ENCODE data around the gene ZBTB47. TPM values are rescaled to one million over a fixed set of nuclear protein-coding genes. Genes with fewer than 3 reads are reported as not detected.

Gene ZBTB47
- total RNA-seq, 1 experiment from 2014 or later: 9.5 TPM

DNA sequence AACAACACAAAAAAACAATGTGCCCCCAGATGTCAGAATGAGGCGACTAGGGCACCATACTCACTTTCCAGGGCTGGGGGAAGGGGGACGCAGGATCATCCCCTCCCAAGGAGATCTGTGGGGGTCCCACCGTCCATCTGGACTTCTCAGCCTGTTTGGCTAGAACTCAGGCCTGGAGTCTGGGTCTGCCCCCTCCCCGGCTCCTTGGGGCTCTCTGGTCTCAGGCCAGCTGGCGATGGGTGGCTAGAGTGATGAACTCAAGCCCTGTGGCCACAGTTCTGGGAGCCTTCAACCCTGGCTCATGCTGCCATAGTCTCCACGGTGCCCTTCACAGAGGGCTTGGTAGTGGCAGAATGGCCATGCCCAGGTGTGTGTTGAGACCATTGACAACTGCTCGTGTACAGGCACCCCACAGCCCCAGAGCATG is 13.6 kb downstream of the ZBTB47 start:
- ATAC-seq: no peak
- no peaks in the 10 kb centered on the region for H4K20me1 ChIP-seq (ENCODE audit: low read length)
- H3K36me3 ChIP-seq (ENCODE audit: low read depth, low read length): no peaks in the 10 kb centered on the region
- H3F3A ChIP-seq (ENCODE audit: low read length, unreplicated experiment): no peaks in the 10 kb centered on the region
- DNase-seq: no peak
- H3K27me3 ChIP-seq (ENCODE audit: low read length): no peaks in the 10 kb centered on the region
- H2AFZ ChIP-seq (ENCODE audit: low read length): no peak overlapping the region
- H3K4me3 ChIP-seq (ENCODE audit: low read length): no peak overlapping the region
- no peaks in the 10 kb centered on the region for H3K79me2 ChIP-seq (ENCODE audit: low read length)
- no peaks in the 10 kb centered on the region for H3K9me2 ChIP-seq (replicated peaks; ENCODE audit: low read length)
- H3K27ac ChIP-seq (ENCODE audit: low read length): no peak overlapping the region
- no peak overlapping the region for H3K4me2 ChIP-seq (ENCODE audit: low read length)
- H3K9ac ChIP-seq (ENCODE audit: low read length): no peak overlapping the region
- TF ChIP-seq EZH2phosphoT487 (IDR thresholded peaks at IDR 0.05; ENCODE audit: borderline replicate concordance, low read length) (no peak), EZH2 (IDR thresholded peaks at IDR 0.05; ENCODE audit: low read length, unreplicated experiment) (no peak)
- TF ChIP-seq, protein P1, sequence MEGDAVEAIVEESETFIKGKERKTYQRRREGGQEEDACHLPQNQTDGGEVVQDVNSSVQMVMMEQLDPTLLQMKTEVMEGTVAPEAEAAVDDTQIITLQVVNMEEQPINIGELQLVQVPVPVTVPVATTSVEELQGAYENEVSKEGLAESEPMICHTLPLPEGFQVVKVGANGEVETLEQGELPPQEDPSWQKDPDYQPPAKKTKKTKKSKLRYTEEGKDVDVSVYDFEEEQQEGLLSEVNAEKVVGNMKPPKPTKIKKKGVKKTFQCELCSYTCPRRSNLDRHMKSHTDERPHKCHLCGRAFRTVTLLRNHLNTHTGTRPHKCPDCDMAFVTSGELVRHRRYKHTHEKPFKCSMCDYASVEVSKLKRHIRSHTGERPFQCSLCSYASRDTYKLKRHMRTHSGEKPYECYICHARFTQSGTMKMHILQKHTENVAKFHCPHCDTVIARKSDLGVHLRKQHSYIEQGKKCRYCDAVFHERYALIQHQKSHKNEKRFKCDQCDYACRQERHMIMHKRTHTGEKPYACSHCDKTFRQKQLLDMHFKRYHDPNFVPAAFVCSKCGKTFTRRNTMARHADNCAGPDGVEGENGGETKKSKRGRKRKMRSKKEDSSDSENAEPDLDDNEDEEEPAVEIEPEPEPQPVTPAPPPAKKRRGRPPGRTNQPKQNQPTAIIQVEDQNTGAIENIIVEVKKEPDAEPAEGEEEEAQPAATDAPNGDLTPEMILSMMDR (conservative IDR thresholded peaks at IDR 0.05; ENCODE audit: low read depth, low read length): no peak
- POLR2A ChIA-PET (ENCODE audit: unreplicated experiment): interaction anchor here (0.6 kb wide), 1 partner anchor 27 kb away, joined by 3 read pairs; no protein-coding TSS in a partner anchor
- no peaks in the 10 kb centered on the region for H3K4me1 ChIP-seq (ENCODE audit: insufficient read depth, low read length)
- no TSS peak for BruUV-seq (replicated peaks)
- CTCF ChIA-PET: no interaction called here
- intact Hi-C loops (cut with micrococcal nuclease): no loop called here
- H3K9me3 ChIP-seq (ENCODE audit: low read length): no peaks in the 10 kb centered on the region

GRCh38 chr3:42667523-42668412 is 14.3 kb downstream of the ZBTB47 start:
- no peak overlapping the region for H3K4me3 ChIP-seq (ENCODE audit: low read length)
- CTCF ChIA-PET: no interaction called here

More at GRCh38 chr3:42667523-42668412, 14.3 kb downstream of the ZBTB47 start:
- intact Hi-C loops (cut with micrococcal nuclease): no loop called here
- Histone ChIP-seq H3F3A (ENCODE audit: low read length, unreplicated experiment) (no peaks in the 10 kb centered on the region), H3K27ac (ENCODE audit: low read length) (no peak overlapping the region), H3K9ac (ENCODE audit: low read length) (no peak overlapping the region), H3K36me3 (ENCODE audit: low read depth, low read length) (no peaks in the 10 kb centered on the region), H2AFZ (ENCODE audit: low read length) (no peak overlapping the region), H3K9me3 (ENCODE audit: low read length) (no peaks in the 10 kb centered on the region), H3K4me1 (ENCODE audit: insufficient read depth, low read length) (no peaks in the 10 kb centered on the region), H3K27me3 (ENCODE audit: low read length) (no peaks in the 10 kb centered on the region), H4K20me1 (ENCODE audit: low read length) (no peaks in the 10 kb centered on the region), H3K4me2 (ENCODE audit: low read length) (no peak overlapping the region), H3K9me2 (replicated peaks; ENCODE audit: low read length) (no peaks in the 10 kb centered on the region), H3K79me2 (ENCODE audit: low read length) (no peaks in the 10 kb centered on the region)
- no peak for ATAC-seq
- TF ChIP-seq, protein P1 (conservative IDR thresholded peaks at IDR 0.05; ENCODE audit: low read depth, low read length): no peak
- TF ChIP-seq EZH2 (IDR thresholded peaks at IDR 0.05; ENCODE audit: low read length, unreplicated experiment) (no peak), EZH2phosphoT487 (IDR thresholded peaks at IDR 0.05; ENCODE audit: borderline replicate concordance, low read length) (no peak)
- DNase-seq: no peak
- POLR2A ChIA-PET (ENCODE audit: unreplicated experiment): no interaction called here
- no TSS peak for BruUV-seq (replicated peaks)

All from PC-3 (cell line).